SIG-M5 treated with dmso at 0.1 percent for 504 hours (cell line): ENCODE measurements around the gene ZNF273.
"Not testable (repeated sequence)": the region's sequence is repeated elsewhere in the genome, so short reads cannot be mapped to it uniquely, and the experiment has no call there.

ENCODE experiments used
- DNase-seq: peaks from one replicate; lab custom pipeline; 2025; ENCODE audit not compliant: unreplicated experiment; lab: John Stamatoyannopoulos, UW

Gene ZNF273

DNA sequence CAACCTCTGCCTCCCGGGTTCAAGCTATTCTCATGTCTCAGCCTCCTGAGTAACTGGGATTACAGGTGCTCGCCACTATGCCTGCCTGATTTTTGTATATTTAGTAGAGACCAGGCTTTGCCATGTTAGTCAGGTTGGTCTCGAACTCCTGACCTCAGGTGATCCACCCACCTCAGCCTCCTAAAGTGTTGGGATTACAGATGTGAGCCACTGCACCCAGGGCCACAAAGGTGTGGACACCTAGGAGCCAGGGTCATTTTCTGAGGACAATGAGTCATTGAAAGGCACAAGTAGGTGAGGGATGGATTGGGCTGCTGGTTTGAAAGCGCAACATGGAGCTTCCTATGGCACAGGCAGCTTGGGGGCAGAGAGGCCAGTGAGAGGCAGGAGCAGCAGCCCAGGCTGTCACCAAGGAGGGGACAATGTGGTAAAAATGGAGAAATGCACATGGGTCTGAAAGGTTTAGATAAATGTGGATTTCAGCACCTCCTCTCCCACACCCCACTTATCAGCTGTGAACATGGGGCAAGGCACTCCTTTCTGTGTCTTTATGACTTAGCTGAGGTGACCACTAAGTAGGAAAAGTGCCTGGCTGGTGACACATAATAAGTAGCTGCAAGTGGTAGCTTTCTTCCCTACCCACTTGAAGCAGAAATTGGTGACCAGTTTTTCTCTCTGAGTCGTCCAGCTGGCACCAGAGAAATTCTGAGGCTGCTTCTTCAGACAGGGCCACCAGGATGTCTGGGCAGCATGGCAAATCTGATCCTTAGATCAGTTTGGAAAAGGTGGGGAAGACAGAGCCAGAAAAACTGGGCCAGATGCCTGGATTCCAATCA, 41.8 kb downstream of the ZNF273 start:
- DNase-seq: not testable (repeated sequence)

DNA sequence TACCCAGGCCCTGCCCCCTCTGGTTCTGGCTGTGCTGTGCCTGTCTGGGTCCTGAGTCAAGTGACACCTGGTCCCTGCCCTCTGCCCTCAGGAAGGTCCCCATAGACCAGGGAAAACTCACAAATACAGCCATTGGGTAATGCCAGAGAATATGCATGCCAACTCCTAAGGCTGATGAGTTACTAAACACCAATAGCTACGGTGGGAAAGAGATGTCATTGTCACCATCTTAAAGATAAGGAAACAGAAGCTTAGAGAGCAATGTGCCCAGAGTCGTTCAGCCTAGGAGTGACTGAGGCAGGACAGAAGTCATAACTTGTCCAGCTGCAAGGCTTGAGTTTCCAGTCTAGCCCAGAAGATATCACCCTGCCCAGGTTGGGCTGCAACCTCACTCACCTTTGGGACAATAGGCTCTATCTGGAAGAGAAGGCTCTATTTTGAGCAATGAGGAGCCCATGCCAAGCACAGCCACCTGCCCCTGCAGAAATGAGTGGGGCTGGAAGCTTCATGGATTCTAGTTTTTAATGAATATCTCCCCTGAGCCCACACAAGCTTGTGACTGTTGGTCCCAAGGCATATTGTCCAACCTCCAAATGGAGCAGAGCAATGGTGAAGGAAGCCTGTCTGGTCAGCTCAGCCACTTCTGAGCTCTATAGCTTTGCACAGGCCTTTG, 42.6 kb downstream of the ZNF273 start:
- no peak for DNase-seq

DNA sequence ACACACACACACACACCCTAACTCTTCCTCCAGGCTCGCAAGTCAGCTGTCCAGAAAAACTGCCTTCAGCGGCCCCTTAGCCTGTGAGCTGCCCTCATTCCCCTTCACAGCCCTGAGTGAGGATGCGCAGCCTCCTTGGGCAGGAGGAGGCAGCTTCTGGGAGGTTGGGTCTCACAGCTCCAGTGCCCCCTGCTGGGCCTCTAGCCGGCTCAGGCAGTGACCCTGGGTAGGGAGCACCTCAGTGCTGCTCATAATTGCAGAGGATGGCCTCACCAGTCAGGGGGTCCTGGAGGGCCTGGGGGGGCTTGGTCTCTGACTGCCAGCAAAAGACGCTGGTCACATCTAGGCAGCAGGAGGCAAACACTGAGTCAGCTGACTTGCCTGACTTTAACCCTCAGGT, 43.7 kb downstream of the ZNF273 start:
- DNase-seq: no peak

DNA sequence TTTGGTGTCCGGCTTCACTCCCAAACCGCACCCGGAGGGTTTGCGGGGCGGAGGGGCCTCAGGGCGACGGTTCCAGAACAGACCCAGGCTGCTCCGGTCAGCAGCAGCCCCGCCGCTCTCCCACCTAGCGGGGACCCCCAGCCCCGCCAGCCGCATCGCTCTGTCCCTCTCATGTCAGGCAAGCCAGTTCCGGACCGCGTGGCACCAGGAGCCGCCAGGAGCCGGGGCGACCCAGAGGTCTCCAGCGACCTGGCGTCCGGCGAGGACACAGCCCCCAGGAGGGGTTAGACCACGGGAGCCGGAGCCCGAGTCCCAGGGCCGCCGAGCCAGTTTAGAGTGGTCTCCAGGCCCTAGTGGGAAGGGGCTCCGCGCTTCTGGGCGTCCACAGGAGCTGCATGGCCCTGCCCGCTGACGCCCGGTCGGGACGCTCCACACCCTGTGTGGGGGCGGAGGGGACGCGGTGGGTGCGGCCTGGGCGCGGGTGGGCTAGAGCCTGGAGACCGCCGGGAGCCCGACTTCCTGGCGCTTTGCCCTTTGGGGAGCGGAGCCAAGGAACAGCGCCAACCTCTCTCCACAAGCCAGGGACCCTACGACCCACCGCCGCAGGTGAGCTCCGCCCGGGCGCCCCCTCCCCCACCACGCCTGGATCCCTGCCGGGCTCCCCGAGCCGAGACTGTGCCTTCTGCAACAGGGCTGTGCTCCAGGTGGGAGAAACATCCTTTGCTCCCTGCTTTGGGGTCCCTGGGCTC, 44.4 kb downstream of the ZNF273 start:
- no peak for DNase-seq

DNA sequence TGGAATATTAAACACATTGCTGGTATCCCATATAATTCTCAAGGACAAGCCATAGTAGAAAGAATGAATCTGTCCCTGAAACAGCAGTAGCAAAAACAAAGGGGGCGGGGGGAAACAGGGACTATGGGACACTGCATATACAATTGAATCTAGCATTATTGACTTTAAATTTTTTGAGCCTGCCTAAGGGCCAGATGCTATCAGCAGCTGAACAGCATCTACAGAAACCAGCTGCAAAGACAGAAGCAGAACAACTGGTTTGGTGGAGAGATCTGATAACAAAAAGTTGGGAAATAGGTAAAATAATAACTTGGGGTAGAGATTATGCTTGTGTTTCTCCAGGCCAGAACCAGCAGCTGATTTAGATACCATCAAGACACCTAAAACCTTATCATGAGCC, 45.7 kb downstream of the ZNF273 start:
- DNase-seq: not testable (repeated sequence)

DNA sequence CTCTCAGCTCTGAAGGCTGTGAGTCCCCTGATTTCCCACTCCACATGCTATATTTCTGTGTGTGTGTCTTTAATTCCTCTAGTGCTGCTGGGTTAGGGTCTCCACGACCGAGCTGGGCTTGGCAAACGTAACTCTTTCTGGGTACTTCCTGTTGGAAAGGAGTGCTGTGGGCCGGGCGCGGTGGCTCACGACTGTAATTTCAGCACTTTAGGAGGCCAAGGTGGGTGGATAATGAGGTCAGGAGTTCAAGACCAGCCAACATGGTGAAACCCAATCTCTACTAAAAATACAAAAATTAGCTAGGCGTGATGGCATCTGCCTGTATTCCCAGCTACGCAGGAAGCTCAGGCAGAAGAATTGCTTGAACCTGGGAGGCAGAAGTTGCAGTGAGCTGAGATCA, 47.6 kb downstream of the ZNF273 start:
- DNase-seq: not testable (repeated sequence)

DNA sequence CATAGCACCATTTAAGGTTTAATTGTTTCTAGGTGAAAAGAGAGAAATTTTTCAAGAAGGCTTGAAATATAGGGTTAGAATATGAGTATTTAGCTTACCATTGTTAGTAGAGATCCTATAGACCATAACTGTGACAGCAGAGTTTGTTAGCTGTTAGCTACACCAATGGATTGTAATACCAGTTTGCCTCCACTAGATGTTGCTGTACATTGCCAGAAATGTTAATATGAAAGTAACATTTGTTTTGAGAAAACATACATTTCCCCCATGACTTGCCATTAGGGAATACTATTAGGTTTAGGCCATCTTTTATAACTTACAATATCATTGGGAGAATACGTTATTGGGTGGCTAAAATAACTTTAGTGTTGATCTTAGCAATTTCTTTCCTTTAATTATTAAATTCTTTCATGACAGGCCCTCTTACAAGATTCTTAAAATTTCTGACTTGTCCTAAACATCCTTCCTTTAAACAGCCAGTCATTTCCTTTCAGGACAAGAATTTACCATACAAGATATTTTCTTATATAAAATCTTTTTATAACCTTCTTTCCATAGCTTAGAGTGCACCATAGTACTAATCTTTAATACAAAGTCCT, 48.3 kb downstream of the ZNF273 start:
- peak; percentile 45 for DNase-seq

DNA sequence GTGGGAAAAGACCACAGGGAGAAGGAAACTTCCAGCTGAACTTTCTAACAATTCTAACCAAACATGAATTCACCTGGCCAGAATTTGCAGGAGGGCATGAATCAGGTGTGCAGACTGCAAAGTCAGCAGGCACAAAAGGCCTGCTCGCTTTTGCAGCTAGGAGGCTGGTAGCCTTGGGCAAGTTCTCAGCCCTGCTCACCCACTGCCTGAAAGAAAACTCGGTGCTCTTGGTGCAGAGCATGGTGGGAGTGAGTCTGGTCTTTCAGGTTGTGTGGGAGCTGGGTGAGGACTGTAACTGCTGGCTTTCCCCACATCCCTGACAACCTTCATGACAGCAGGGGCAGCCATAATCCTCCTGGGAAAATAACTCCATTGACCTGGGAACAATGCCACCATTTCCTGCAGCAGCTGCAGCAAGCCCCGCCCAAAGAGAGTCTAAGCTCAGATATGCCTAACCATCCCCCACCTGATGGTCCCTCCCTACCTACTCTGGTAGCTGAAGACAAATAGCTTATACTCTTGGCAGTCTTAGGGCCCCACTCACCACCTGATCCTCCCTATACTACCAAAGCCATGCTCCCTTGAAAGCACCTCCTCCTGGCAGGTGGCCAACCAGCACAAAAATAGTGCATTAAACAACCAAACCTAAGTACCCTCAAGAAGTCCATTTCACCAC, 56.1 kb downstream of the ZNF273 start:
- no peak for DNase-seq

DNA sequence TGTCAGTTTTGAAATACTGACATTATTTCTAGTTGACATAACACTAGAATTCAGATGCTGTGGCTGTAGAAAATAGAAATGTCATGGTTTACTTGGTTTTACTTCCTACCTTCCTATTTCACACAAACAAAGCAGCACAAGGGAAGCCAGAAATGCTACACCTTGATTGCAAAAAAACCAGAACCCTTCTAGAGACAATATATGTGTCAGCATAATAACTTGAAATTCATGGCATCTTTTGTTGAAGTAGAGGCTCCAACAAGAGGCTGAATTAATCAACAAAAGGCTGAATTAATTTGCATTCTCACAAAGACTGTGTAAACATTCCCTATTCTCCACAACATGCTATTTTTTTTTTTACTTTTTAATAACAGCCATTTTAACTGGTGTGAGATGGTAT, 62.5 kb downstream of the ZNF273 start:
- no peak for DNase-seq

DNA sequence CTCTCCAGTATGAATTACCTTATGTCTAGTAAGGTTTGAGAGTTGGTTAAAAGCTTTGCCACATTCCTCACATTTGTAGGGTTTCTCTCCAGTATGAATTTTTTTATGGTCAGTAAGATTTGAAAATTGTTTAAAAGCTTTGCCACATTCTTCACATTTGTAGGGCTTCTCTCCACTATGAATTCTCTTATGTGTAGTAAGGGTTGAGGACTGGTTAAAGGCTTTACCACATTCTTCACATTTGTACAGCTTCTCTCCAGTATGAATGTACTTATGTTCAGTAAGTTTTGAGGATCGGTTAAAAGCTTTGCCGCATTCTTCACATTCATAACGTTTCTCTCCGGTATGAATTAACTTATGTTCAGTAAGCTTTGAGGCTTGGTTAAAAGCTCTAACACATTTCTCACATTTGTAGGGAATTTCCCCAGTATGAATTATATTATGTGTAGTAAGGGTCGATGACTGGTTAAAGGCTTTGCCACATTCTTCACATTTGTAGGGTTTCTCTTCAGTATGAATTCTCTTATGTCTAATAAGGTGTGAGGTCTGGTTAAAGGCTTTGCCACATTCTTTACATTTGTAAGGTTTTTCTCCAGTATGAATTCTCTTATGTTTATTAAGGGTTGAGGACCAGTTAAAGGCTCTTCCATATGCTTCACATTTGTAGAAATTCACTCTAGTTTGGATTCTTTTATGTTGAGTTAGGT, 75.6 kb downstream of the ZNF273 start:
- no peak for DNase-seq
